HUES48 (cell line): ENCODE results near the gene MKNK1.

Source experiments
- H3K27ac ChIP-seq: one replicate; pipeline ENCODE4 v1.7.0; 2013; ENCODE audit warnings: low read depth, low read length, inconsistent platforms
- H3K27me3 ChIP-seq: 2 replicates; pipeline ENCODE4 v1.6.1; 2013; ENCODE audit warnings: mild to moderate bottlenecking, low read length; ENCODE audit not compliant: control insufficient read depth, insufficient read depth
- H3K36me3 ChIP-seq: 2 replicates; pipeline ENCODE4 v1.6.1; 2013; ENCODE audit warnings: low read length; ENCODE audit not compliant: control insufficient read depth, insufficient read depth
- H3K4me1 ChIP-seq: 2 replicates; pipeline ENCODE4 v1.6.1; 2013; ENCODE audit warnings: mild to moderate bottlenecking, low read length; ENCODE audit not compliant: control insufficient read depth, insufficient read depth
- H3K4me3 ChIP-seq: 2 replicates; pipeline ENCODE4 v1.5.1; 2013; ENCODE audit warnings: mild to moderate bottlenecking, low read depth, low read length
- H3K9ac ChIP-seq: 2 replicates; pipeline ENCODE4 v1.6.1; 2013; ENCODE audit warnings: mild to moderate bottlenecking, low read depth, low read length, moderate library complexity
- H3K9me3 ChIP-seq: 2 replicates; pipeline ENCODE4 v1.6.1; 2013; ENCODE audit warnings: low read length; ENCODE audit not compliant: control insufficient read depth, insufficient read depth

Gene MKNK1

DNA sequence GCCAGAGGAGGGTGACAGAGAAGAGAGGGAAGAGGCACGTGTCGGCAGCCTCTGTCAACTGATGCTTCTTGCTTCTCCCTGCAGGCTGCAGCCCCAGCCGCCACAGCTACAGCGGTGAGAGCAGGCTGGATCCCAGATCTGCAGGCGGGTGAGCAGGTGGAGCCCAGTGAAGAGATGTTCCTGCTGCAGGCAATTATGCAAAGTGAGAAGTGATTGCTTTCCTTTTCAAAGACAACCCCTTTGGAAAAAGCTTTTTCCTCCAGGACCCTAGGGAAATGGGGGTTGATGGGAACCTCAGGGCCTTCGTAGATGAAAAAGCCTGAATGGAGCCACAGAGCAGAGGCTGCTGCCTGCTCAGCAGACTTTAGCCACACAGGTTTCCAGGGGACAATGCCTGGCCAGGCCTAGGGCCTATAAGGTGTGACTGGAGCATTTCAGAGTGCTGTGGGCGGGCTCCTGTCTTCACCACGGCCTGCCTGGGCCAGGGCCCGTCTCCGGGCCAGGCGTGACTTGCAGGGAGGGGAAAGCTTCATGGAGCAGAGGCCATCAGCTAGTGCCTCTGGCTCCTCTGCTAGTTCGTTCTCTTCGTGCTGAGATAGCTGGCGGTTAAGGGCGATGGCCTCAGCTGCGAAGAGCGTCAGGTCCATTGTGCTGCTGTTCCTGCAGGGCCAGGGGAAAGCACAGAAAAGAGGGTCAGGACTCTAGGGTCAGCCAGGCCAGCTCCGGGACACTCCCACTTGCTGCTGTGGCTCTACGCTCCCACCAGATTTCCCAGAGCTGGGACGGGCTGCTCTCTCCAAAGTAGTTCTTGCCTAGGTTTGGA lies 45.7 kb downstream of the MKNK1 start:
- H3K9me3 ChIP-seq: no peaks in the 10 kb centered on the region
- no peaks in the 10 kb centered on the region for H3K4me1 ChIP-seq
- no peaks in the 10 kb centered on the region for H3K36me3 ChIP-seq
- no peak overlapping the region for H3K27ac ChIP-seq
- no peak overlapping the region for H3K4me3 ChIP-seq
- H3K27me3 ChIP-seq: no peaks in the 10 kb centered on the region
- H3K9ac ChIP-seq: no peak overlapping the region

DNA sequence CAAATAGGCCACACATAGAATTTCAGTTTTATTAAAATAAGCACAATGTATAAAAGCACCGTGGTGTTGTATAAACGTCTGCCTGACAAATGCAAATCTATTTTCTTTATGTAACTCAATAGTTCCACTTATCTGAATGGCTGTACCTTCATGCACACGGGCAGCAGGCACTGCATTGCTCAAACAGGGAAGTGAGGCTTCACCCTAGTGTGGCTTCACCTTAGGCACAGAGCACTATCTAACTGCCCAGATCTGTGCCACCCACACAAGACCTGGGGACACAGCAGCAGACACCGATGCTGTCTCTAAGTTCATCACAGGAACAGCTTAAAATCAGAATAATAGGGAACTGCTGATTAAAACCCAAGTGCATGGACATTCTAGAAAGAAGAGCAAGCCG lies 46.7 kb downstream of the MKNK1 start:
- Histone ChIP-seq H3K27me3 (no peaks in the 10 kb centered on the region), H3K27ac (no peak overlapping the region), H3K9me3 (no peaks in the 10 kb centered on the region), H3K9ac (no peak overlapping the region), H3K36me3 (no peaks in the 10 kb centered on the region), H3K4me1 (no peaks in the 10 kb centered on the region), H3K4me3 (no peak overlapping the region)

DNA sequence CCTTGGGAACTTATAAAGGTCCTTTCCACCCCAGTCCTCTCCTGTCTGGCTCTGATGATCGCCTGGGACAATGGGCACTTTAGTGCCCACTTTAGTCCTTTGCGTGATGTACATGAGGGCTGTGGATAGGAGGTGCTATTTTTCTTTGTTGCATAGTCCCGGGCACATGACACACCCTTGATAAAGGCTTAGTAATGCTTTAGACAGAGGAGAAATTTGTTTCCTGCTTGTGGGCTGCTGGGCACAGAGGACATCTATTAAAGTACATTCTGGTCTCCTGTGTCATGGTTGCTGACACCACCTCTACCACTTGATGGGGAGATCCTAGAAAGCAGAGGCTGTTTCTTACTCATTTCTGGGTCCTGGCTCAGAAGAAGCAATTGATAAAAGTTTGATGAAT lies 47.2 kb downstream of the MKNK1 start:
- Histone ChIP-seq H3K27ac (no peak overlapping the region), H3K9ac (no peak overlapping the region), H3K9me3 (no peaks in the 10 kb centered on the region), H3K4me1 (no peaks in the 10 kb centered on the region), H3K4me3 (no peak overlapping the region), H3K36me3 (no peaks in the 10 kb centered on the region), H3K27me3 (no peaks in the 10 kb centered on the region)

DNA sequence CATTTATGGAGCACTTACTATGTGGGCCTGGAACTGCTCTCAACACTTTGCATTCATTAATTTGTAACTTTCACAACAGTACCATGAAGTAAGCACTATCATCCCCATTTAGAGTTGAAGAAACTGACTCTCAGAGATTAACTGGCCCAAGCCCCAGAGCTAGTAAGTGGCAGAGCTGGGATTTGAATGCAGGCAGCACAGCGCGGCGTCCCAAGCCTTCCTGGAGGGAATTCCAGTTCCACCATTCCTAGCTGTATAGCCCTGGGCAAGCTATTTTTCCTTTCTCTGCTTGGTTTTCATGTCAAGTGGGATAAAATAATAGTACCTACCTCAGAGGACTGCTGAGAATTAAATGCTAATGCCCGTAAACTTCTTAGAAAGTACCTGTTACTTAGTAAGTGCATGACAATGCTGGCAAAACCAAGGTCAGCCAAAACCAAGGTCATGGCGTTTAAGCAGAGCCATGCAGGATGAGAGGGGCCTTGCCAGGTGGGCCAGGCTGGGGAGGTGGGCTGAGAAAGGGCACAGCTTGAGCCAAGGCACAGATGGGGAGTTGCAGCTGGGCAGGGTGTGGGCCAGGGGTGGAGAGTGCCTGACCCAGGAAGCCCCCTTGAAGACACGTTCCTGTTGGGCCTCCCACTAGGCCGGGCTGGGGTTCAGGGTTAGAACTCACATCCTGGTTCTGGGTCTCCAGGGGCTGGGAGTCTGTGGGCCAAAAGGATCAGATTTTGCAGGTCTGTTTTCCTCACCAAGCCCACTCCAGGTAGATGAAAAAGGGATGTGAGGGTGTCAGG lies 48.0 kb downstream of the MKNK1 start:
- Histone ChIP-seq H3K4me3 (no peak overlapping the region), H3K27ac (no peak overlapping the region), H3K9ac (no peak overlapping the region), H3K9me3 (no peaks in the 10 kb centered on the region), H3K36me3 (no peaks in the 10 kb centered on the region), H3K4me1 (peaks cover under 1% of the 10 kb centered on the region; the same call in 1 of the 2 replicates), H3K27me3 (no peaks in the 10 kb centered on the region)

DNA sequence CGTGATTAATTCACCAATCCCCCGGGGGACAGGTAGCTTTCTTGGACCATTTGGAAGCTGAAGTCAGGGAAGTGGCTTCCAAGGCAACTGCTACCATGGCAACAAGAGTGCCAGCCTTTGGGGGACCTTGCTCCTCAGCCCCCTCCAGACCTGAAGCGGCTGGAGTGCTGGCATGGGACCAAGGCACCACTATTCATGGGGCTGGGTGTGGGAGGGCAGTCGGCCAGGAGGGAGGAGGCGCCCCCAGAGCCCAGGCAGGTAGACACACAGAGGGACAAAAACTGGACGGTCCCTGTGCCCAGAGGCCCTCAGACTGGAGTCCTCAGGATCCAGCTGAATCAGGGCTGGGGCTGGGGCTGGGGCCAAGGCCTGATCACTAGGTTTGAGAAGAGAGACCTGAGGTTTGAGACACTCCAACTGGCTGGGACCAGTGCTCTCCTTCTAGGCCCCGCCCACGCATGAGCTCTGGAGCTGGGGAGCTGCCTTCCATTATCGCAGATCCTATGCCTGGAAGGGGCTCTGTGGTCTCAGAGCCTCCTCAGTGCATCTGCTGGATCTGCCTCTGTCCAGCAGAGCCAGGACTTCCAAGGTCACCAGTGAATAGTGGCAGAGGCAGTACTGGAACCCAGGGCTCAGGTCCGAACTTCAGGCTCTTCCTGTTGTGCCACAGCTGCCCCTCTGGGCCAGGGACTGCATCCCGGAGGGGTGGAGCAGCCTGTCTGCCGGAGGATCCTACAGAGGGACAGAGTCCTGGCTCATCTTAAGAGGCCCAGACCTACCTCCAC lies 49.3 kb downstream of the MKNK1 start:
- Histone ChIP-seq H3K36me3 (no peaks in the 10 kb centered on the region), H3K27me3 (no peaks in the 10 kb centered on the region), H3K4me1 (peaks cover 7% of the 10 kb centered on the region), H3K9ac (no peak overlapping the region), H3K27ac (no peak overlapping the region), H3K4me3 (no peak overlapping the region), H3K9me3 (no peaks in the 10 kb centered on the region)

DNA sequence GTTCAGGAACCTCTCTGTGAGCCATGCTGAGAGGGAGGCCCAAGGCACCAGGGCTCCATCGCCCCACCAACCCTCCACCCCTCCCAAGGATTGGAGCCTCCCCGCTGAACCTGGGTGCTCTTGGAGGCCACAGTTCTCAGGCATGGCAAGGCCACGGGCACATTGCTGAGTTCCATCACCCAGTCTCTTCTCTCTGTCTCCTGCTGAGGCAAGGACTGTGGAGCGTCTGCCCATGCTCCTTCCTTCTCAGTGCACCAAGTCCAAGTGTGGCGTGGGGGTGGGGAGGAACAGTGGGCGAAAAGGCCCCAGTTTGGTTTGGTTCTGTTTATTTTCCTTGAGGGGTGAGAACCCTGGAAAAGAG lies 49.9 kb downstream of the MKNK1 start:
- no peaks in the 10 kb centered on the region for H3K9me3 ChIP-seq
- H3K36me3 ChIP-seq: no peaks in the 10 kb centered on the region
- H3K27ac ChIP-seq: no peak overlapping the region
- H3K4me3 ChIP-seq: no peak overlapping the region
- no peak overlapping the region for H3K9ac ChIP-seq
- peaks cover 7% of the 10 kb centered on the region for H3K4me1 ChIP-seq
- H3K27me3 ChIP-seq: no peaks in the 10 kb centered on the region

DNA sequence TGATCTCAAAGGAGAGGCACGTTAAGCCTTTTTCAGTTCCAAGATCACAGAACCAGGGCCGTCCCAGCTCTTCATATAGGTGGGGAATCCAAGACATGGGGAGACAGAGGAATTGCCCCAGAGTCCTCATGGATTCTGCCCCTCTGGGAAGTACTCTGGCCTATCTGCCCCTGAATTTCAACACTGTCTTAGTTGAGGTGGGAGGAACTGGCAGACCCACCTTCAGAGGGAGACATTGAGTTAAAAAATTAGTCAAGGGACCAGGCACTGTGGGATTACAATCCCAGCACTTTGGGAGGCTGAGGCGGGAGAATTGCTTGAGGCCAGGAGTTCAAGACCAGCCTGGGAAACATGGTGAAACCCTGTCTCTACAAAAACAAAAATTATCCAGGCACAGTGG lies 50.6 kb downstream of the MKNK1 start:
- Histone ChIP-seq H3K27me3 (no peaks in the 10 kb centered on the region), H3K4me1 (peaks cover 7% of the 10 kb centered on the region), H3K9ac (no peak overlapping the region), H3K9me3 (no peaks in the 10 kb centered on the region), H3K27ac (no peak overlapping the region), H3K4me3 (no peak overlapping the region), H3K36me3 (no peaks in the 10 kb centered on the region)

DNA sequence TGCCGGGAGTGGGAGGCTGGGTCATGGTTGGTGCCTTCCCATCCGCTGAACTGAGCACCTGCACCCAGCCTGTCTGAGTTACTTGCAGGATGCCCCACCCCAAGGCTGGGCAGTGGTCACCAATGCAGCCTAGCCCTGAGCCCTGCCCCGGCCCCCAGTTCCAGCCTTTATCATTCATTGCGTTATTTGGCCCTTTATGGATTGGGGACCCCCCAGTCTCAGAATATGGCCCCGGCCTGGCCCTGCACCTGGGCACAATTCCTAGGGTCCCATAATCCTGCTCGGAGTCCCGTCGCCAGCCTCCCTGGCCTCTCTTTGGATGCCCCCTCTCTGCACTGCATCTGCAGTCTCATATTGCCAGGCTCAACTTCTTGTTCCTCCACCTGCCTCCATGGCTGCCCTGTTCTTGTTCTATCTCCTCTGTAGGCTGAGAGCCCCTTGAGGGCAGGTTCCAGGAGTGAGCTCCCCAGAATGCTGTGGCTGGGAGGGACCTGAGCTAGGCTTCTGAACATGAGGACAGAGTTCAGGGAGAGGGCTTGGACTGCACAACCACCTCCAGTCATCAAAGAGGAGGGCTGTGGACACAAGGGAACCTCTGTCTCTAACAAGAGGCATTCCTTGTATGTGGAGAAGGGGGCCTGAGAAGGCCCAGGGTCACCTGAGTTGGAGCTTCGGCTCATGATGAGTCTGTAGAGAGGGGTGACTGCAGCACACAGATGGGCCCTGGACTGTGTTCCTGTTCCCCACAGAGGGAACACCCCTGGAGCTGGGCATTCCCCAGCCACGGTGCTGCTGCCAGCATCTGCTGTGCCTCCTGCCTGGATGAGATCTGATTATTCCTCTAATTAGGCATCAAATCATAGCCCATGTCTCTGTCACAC lies 51.5 kb downstream of the MKNK1 start:
- Histone ChIP-seq H3K36me3 (no peaks in the 10 kb centered on the region), H3K27me3 (peaks cover 2% of the 10 kb centered on the region; the same call in 1 of the 2 replicates), H3K27ac (no peak overlapping the region), H3K4me3 (no peak overlapping the region), H3K4me1 (peaks cover 7% of the 10 kb centered on the region), H3K9ac (no peak overlapping the region), H3K9me3 (no peaks in the 10 kb centered on the region)

DNA sequence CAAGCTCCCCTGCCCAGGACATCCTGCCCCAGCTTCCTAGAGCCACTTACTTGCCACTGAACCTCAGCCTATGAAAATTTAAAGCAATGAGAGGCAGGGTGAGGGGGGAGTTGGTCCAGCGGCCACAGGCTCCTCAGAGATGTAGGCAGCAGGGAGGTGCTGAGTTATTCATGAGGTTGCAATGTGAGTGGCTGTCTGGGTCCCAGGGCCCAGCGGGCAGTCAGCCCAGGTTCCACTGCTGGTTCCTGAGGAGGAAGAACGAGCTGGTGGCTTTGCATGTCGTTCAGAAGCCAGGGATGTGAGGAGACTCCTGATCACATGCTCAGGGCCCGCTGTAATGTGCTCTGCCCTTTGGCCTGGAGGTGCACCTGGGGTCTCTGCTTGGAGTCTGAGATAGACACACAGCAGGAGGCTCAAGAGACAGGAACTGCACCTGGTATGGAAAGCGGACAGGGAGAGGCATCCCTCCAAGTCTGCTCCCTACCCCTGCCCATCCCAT lies 52.4 kb downstream of the MKNK1 start, which contains the start of gene KNCN:
Gene KNCN, minus strand, starts transcription at position 51 of the 499 bp plus-strand sequence. CDS start 432 bp downstream, outside the sequence.
- Histone ChIP-seq H3K9ac (no peak within 1 kb of the TSS), H3K27me3 (peaks cover 10% of the 10 kb centered on the region), H3K4me1 (peaks cover 7% of the 10 kb centered on the region), H3K9me3 (no peaks in the 10 kb centered on the region), H3K27ac (no peak within 1 kb of the TSS), H3K36me3 (no peaks in the 10 kb centered on the region), H3K4me3 (no peak within 1 kb of the TSS)

DNA sequence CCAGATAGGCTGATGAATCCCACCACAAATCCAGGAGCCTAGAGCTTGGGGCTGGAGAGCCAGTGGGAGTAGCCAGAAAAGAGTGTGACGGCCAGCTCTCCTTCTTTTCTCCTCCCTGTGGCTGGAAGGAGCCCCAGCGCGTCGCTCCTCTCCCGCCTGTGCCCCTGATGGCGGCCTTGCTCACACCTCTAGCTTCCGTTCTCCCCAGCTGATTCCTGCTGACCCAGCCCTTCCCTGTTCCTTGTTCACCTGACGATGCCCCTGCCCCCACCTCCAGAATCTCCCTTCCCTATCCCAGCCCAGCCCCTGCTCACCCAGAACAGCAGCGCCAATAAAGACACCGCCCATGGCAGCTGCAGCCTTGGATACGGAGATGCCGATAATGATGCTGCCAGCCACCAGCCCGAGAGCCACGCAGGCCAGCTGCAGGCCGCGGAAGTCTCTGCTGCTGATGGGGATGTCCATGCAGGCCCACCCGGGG lies 53.3 kb downstream of the MKNK1 start:
- Histone ChIP-seq H3K4me3 (no peak overlapping the region), H3K9me3 (no peaks in the 10 kb centered on the region), H3K4me1 (peaks cover 7% of the 10 kb centered on the region), H3K36me3 (no peaks in the 10 kb centered on the region), H3K27ac (no peak overlapping the region), H3K27me3 (peaks cover 18% of the 10 kb centered on the region), H3K9ac (no peak overlapping the region)
